DND-41 (cell line): ENCODE results near the gene PGA3.

Experiments used
- EZH2 ChIP-seq: IDR thresholded peaks from 3 replicates; pipeline ENCODE4 v1.6.1; 2012; ENCODE audit warnings: borderline replicate concordance, low read depth, mild to moderate bottlenecking, moderate library complexity, low read length, inconsistent platforms; ENCODE audit not compliant: severe bottlenecking
- TF ChIP-seq, protein P1 (sequence below): IDR thresholded peaks from 2 replicates; pipeline ENCODE4 v1.5.1; 2012; ENCODE audit warnings: borderline replicate concordance, low read length, moderate library complexity, mild to moderate bottlenecking; ENCODE audit not compliant: poor library complexity, severe bottlenecking; ENCODE audit errors: extremely low read depth

DNA sequence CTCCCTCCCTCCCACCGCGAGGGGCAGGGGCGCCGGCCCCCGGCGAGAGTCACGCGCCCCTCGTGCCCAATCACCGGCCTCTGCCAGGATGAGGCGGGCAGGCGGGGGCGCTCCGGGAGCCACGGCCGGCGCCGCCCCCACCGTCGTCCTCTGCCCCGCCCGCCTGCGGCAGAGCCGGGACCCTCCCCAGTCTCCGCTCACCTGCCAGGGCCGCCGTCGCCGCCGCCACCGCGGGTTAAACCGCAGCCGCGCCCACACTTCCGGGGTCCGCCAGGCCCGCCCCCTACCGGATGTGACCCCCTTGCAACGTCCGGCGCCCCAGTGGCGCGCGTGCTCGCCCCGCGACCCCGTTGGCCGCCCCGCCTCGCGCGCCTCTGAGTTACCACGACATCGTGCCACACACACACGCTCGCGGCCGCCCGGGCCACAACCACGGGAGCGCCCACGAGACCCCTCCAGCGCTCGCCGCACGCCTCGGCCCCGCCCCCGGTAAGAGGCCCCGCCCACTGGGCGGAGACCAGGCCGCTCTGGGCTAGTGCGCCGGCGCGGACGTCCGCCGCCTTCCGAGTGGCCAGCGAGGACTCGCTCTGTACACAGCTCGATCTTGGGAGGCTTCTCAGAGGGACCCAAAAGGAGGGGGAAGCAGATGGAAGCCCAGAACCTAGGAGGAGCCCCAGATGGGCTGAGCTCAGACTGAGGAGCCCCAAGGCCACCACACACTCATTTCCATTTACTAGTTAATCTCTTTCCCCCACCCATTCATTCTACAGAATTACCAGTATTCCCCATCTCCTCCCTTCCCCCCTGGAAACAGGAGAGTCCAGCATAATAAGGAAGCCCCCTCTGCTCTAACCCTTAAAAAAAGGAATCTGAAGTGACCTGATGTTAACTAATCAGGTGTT, 41.9 kb upstream of the PGA3 start, which contains the start of gene VPS37C:
- TF ChIP-seq, protein P1, sequence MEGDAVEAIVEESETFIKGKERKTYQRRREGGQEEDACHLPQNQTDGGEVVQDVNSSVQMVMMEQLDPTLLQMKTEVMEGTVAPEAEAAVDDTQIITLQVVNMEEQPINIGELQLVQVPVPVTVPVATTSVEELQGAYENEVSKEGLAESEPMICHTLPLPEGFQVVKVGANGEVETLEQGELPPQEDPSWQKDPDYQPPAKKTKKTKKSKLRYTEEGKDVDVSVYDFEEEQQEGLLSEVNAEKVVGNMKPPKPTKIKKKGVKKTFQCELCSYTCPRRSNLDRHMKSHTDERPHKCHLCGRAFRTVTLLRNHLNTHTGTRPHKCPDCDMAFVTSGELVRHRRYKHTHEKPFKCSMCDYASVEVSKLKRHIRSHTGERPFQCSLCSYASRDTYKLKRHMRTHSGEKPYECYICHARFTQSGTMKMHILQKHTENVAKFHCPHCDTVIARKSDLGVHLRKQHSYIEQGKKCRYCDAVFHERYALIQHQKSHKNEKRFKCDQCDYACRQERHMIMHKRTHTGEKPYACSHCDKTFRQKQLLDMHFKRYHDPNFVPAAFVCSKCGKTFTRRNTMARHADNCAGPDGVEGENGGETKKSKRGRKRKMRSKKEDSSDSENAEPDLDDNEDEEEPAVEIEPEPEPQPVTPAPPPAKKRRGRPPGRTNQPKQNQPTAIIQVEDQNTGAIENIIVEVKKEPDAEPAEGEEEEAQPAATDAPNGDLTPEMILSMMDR: no peak
- TF ChIP-seq EZH2: no peak
